GM10248 (cell line): Measurements from ENCODE around the gene RIMS3.
"Not testable (repeated sequence)": the region's sequence is repeated elsewhere in the genome, so short reads cannot be mapped to it uniquely, and the experiment has no call there.

Experiments used
- CTCF ChIA-PET: fragments of 300-600 bp; sonication (Branson Sonifier 250); formaldehyde crosslinking; extraction: SDS; loops from one replicate; lab custom pipeline; 2021; ENCODE audit warnings: antibody characterized with exemption; lab: Yijun Ruan, JAX
- POLR2A ChIA-PET: fragments of 350-650 bp; sonication (Branson Sonifier 250); formaldehyde crosslinking; extraction: SDS; loops from one replicate; lab custom pipeline; 2020; ENCODE audit warnings: antibody characterized with exemption; lab: Yijun Ruan, JAX
- DNase-seq: peaks from one replicate; pipeline ENCODE4 v3.0.0; 2012; ENCODE audit errors: extremely low spot score
- CTCF ChIP-seq: IDR thresholded peaks from 2 replicates; pipeline ENCODE4 v1.5.1; 2012; ENCODE audit warnings: mild to moderate bottlenecking, low read depth; ENCODE audit errors: extremely low read depth, missing control alignments, control extremely low read depth

RIMS3 gene

GRCh38 chr1:40575336-40575735 lies 90.1 kb downstream of the RIMS3 start:
- POLR2A ChIA-PET, result no interaction called here
- CTCF ChIA-PET, result no interaction called here
- TF ChIP-seq CTCF, result no peak
- no peak for DNase-seq

- POLR2A ChIA-PET, DNase-seq: not testable (repeated sequence)
- CTCF ChIA-PET, result interaction anchor here (0.8 kb wide), 1 partner anchor 16 kb away, joined by 3 read pairs; no protein-coding TSS in a partner anchor
These were observed 90.7 kb downstream of the RIMS3 start for GRCh38 chr1:40574805-40575204.
